HG03103 (cell line): ENCODE data around the gene TCF7L2.

Source experiments
- ATAC-seq: cut with Tn5 transposase; IDR thresholded peaks from one replicate; pipeline ENCODE4 v1.9.1; 2021; ENCODE audit warnings: low read depth; ENCODE audit not compliant: unreplicated experiment

Gene TCF7L2

DNA sequence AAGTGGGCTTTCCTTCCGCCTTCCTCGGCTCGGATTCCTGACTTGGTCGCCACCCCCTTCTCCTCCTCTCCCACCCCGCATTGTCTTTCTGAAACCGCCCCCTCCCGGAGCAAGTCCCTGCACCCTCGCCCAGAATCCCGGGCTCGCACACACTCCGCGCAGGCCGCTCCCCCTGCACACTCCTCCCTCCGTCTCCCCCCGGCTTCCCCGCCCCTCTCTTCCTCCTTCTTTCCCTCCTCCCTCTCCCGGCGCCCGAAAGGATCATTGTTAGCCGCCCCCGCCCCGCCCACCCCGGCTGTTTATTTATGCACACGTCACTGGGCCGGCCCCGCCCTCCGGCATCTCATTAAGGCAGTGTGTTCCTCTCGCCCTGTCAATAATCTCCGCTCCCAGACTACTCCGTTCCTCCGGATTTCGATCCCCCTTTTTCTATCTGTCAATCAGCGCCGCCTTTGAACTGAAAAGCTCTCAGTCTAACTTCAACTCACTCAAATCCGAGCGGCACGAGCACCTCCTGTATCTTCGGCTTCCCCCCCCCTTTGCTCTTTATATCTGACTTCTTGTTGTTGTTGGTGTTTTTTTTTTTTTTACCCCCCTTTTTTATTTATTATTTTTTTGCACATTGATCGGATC lies at the start of gene TCF7L2:
Gene TCF7L2 (plus strand): TSS at position 373 of the 633 bp plus-strand sequence. CDS start 510 bp downstream, outside the sequence.
- no peak for ATAC-seq

- no peak for ATAC-seq
Observed at GRCh38 chr10:112902730-112903129, 47.3 kb upstream of the TCF7L2 start.

- no peak for ATAC-seq
Observed at GRCh38 chr10:112904000-112904399, 46.0 kb upstream of the TCF7L2 start.

GRCh38 chr10:112906945-112907344 lies 43.1 kb upstream of the TCF7L2 start:
- ATAC-seq = no peak

GRCh38 chr10:112907893-112908292 lies 42.2 kb upstream of the TCF7L2 start:
- no peak for ATAC-seq

DNA sequence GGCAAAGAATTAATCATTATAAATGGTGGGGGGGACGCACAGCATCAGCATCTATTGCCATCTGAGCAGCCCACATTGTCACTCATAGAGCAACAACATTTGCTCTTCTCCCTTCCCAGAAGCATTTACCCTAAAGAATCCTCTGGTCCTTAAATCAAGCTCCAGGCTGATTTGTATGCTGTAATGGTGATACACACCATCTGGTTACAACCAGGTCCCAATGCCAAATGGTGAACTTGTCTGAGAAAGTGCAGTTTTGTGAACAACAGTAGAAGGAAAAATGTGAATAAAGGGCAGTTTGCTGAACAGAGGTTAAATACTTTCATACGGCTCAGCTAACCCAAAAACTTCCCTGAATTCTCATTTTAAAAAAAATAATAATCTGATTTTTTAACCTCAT lies 38.8 kb upstream of the TCF7L2 start:
- ATAC-seq = no peak

GRCh38 chr10:112912410-112912928 lies 37.6 kb upstream of the TCF7L2 start:
- ATAC-seq = no peak

GRCh38 chr10:112913255-112913654 lies 36.8 kb upstream of the TCF7L2 start:
- ATAC-seq = no peak

DNA sequence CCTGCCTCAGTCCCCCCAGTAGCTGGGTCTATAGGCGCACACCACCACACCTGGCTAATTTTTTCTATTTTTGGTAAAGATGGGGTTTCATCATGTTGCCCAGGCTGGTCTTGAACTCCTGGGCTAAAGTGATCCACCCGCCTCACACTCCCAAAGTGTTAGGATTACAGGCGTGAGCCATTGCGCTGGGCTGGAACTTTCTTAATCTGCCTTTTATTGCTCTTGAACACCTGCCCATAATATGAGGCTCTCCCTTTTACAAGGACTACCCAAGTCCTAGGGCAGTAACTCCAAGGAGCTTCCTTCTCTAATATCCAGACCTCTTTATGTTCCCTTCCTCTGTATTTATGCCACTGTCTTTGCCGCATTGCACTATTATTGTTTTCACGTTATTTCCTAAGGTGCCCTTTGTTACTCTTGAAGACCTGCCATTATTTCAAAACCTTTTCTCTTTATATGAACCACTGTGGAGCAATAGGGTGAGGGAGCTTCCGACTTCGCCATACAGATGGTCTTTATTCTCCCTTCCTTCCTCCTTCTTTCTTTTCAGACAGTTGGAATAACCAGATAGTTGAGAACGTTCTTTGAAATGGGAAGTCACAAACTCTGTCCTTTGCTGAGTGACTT lies 36.3 kb upstream of the TCF7L2 start:
- no peak for ATAC-seq

GRCh38 chr10:112914288-112914952 lies 35.6 kb upstream of the TCF7L2 start:
- no peak for ATAC-seq

- ATAC-seq = no peak
Observed at GRCh38 chr10:112915590-112916572, 34.2 kb upstream of the TCF7L2 start.

GRCh38 chr10:112917681-112918080 lies 32.4 kb upstream of the TCF7L2 start:
- no peak for ATAC-seq

GRCh38 chr10:112918771-112919170 lies 31.3 kb upstream of the TCF7L2 start:
- ATAC-seq = no peak

- no peak for ATAC-seq
Observed at GRCh38 chr10:112919721-112920120, 30.3 kb upstream of the TCF7L2 start.

DNA sequence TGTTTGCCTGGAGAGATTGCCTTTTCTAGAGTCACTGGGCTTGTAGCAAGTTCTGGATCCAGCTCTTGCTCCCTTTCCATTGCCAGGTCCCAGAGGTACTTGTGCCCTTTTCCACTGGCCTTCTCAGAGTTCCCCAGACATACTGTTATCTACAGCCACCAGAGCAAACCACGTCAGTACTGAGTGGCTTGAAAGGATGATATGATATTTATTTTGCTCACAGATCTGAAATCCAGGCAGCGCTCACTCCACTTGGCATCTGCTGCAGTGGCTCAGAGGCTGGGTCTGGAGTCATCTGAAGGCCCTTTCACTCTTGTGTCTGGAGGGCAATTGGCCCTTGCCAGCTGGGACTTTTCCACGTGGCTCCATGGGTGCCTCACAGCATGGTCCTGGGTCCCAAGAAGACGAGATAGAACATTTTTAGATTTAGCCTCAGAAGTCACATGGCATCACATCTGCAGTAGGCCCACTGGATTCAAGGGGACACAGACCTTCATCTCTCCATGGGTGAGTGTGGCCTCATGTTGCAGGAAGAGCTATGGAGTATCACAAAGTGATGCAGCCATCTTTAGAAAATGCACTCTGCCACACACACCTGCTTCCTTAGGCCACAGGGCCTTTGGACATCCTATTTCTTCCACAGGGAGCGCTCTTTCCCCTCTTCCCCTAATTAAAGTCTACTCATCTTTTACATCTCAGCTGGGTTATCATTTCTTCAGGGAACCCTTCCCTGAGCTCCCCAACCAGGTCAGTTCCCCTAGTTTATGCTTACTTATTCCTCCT lies 22.9 kb upstream of the TCF7L2 start:
- no peak for ATAC-seq

DNA sequence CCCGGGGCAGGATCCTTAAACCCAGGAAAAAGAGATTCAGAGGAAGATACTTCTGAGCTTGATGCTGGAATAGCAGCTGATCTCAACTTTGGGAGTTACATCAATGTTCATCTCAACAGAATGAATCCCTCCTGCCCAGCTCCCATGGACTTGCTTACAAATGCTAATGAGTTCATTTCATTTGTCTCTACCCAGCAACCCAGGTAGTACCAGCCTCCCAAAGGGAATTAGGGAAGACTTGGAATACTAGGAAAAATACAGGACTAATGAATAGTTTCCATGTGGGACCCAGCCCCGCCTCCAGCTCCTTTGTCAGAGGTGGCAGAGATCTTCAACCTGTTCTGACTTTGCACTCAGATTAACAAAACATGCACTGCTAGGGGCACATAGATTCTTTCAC lies 22.1 kb upstream of the TCF7L2 start:
- ATAC-seq = no peak

DNA sequence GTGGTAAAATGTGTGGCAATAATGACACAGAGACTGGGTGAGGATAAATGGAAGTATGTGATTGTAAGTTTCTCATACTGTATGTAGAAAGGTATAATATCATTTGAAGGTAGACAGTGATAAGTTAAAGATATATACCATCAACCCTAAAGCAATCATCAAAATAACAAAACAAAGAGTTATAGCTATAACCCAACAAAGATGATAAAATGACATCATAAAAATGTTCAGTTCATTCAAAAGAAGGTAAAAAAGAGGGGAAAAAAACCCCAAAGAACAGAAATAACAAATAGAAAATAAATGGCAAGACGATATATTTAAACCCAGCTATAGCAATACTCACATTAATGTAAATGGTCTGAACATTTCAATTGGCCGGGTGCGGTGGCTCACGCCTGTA lies 17.4 kb upstream of the TCF7L2 start:
- ATAC-seq = no peak

DNA sequence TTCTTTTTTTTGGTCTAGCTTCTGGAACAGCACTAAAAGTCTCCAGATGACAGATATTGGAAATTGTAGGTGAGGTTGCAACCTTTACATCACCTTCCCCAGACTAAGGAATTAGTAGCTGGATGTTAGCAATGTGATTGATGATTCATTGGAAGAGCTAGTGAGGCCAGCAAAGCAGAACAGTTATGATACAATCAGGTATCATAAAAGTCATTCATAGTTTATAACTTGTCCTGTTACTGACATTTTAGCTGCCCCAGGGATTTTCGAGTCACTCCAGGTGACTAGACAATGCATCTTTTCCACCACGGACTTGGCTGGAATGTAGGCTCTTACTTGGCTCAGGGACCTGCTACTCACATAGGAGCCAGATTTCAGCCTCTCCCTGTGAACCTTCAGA lies 15.9 kb upstream of the TCF7L2 start:
- no peak for ATAC-seq

DNA sequence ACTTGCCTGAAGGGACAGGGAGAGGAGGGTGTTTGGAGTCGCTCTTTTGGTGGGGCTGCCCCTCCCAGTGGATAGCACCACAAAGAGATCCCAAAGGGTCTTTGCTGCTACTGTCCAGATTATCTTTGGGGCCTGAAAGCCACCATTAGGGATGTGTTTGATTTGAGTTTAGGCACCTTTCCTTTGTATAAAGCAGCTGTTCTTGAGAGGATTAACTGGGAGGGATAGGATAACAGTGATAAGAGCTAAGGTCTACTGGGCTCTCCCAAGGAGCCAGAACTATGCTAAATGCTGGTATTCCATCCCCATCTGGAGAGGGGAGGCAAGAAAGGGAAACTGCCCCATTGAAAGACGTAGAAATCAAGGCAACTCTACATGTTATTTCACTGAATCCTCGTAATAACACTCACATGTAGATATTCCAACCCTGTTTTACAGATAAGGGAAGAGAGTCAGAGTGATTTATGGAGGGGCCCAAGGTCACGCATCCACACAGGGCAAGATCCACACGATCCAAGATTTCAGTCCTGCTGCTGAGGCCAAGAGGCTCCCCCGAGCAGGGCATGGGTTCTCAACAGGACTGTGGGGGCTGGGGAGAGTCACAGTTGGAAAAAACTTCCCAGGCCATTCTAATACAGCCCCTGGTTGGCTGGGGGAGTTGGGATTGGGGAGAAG lies 11.1 kb upstream of the TCF7L2 start:
- ATAC-seq = no peak
